Caco-2 (cell line): ENCODE measurements around the gene CHIT1. TPM values are rescaled to one million over a fixed set of nuclear protein-coding genes. Genes with fewer than 3 reads are reported as not detected.

Experiments
- BruUV-seq: library from RNA; stranded (reverse); fragments of 400-500 nt; replicated peaks from 2 replicates; lab custom pipeline; 2021; lab: Mats Ljungman, UMichigan
- CTCF ChIA-PET: fragments of 300-600 bp; sonication (Branson Sonifier 250); formaldehyde crosslinking; loops from one replicate; lab custom pipeline; 2022; ENCODE audit warnings: antibody characterized with exemption; lab: Charles Lee
- POLR2A ChIA-PET: fragments of 300-600 bp; sonication (Branson Sonifier 250); formaldehyde crosslinking; loops from one replicate; lab custom pipeline; 2022; ENCODE audit warnings: antibody characterized with exemption; lab: Charles Lee
- DNase-seq, 2 experiments: peaks; one replicate each; pipeline versions ENCODE4 v3.0.0 to v3.0.0-alpha.2; 2020 to 2022
- H3K27me3 ChIP-seq: replicated peaks from 2 replicates; pipeline ENCODE4 v1.6.0; 2011; ENCODE audit warnings: low read length; ENCODE audit not compliant: control insufficient read depth, insufficient read depth
- H3K36me3 ChIP-seq: 2 replicates; pipeline ENCODE4 v1.5.1; 2011; ENCODE audit warnings: low read length; ENCODE audit not compliant: control insufficient read depth, insufficient read depth
- H3K4me1 ChIP-seq: fragments of 250-450 bp; sonication (Bioruptor Pico); 2 replicates; pipeline ENCODE4 v1.5.1; 2020; ENCODE audit warnings: mild to moderate bottlenecking
- H3K4me3 ChIP-seq: 2 replicates; pipeline ENCODE4 v1.5.1; 2011; ENCODE audit warnings: low read depth, mild to moderate bottlenecking, control low read depth, low read length
- H3K9me3 ChIP-seq: fragments of 250-450 bp; sonication (Bioruptor Pico); 2 replicates; pipeline ENCODE4 v1.5.1; 2020; ENCODE audit warnings: mild to moderate bottlenecking, moderate library complexity
- H3K27ac Mint-ChIP-seq: one replicate; pipeline ENCODE4 v1.8.0; 2022; ENCODE audit warnings: mixed read lengths; ENCODE audit not compliant: unreplicated experiment
- H3K27me3 Mint-ChIP-seq: one replicate; pipeline ENCODE4 v1.8.0; 2022; ENCODE audit warnings: mixed read lengths; ENCODE audit not compliant: insufficient read depth, unreplicated experiment
- H3K36me3 Mint-ChIP-seq: one replicate; pipeline ENCODE4 v1.8.0; 2022; ENCODE audit warnings: mild to moderate bottlenecking, mixed read lengths; ENCODE audit not compliant: insufficient read depth, unreplicated experiment
- H3K4me1 Mint-ChIP-seq: one replicate; pipeline ENCODE4 v1.8.0; 2022; ENCODE audit warnings: low read depth, mixed read lengths; ENCODE audit not compliant: unreplicated experiment
- H3K4me3 Mint-ChIP-seq: one replicate; pipeline ENCODE4 v1.8.0; 2022; ENCODE audit warnings: mild to moderate bottlenecking, moderate library complexity, mixed read lengths; ENCODE audit not compliant: unreplicated experiment
- H3K9me3 Mint-ChIP-seq: one replicate; pipeline ENCODE4 v1.8.0; 2022; ENCODE audit warnings: mixed read lengths; ENCODE audit not compliant: unreplicated experiment
- CTCF ChIP-seq, 2 experiments: fragments of 200-600 bp in 1 of 2; IDR thresholded peaks; 1 replicate in 1 of 2; 2 replicates in 1 of 2; pipeline versions ENCODE4 v1.5.1 to v1.8.0; 2011 to 2022; ENCODE audit warnings: antibody characterized with exemption in 1 of 2, control low read depth in 1 of 2, inconsistent platforms in 1 of 2, low read depth in 1 of 2, low read length in 1 of 2, mild to moderate bottlenecking in 1 of 2, moderate library complexity in 1 of 2; ENCODE audit not compliant: insufficient read depth in 1 of 2, severe bottlenecking in 1 of 2, unreplicated experiment in 1 of 2
- intact Hi-C: fragments of 100-400 bp; cut with micrococcal nuclease; formaldehyde crosslinking; loops from one replicate; pipeline ENCODE4 v1.10.0; 2022; ENCODE audit not compliant: unreplicated experiment
- total RNA-seq: library from RNA; stranded (reverse); gene quantifications from 2 replicates; pipeline ENCODE4 v1.2.3, GENCODE V29; 2022

CHIT1 gene
- total RNA-seq, 1 experiment from 2014 or later, result not detected

GRCh38 chr1:203175237-203175826 lies 54.1 kb downstream of the CHIT1 start, which contains the start of gene MYBPH:
Gene MYBPH (minus strand): TSS chr1:203175826. CDS start chr1:203175755, 71 bp downstream.
- H3K4me3 Mint-ChIP-seq, result peak within 1 kb of the TSS; percentile 47
- no peaks in the 10 kb centered on the region for H3K36me3 ChIP-seq
- H3K27me3 ChIP-seq, result no peaks in the 10 kb centered on the region
- ChIA-PET POLR2A (no interaction called here), CTCF (no interaction called here)
- peaks cover 64% of the 10 kb centered on the region for H3K4me1 Mint-ChIP-seq
- no peak for TF ChIP-seq CTCF (IDR thresholded peaks at IDR 0.05; ENCODE audit: insufficient read depth in 1 of 2, low read depth in 1 of 2, low read length in 1 of 2, severe bottlenecking in 1 of 2, unreplicated experiment in 1 of 2)
- no peak for DNase-seq
- H3K36me3 Mint-ChIP-seq, result peaks cover 65% of the 10 kb centered on the region
- BruUV-seq, result no TSS peak
- H3K4me1 ChIP-seq, result peaks cover 78% of the 10 kb centered on the region
- intact Hi-C loops, result no loop called here
- peak within 1 kb of the TSS; percentile 95 for H3K27ac Mint-ChIP-seq
- no peaks in the 10 kb centered on the region for H3K27me3 Mint-ChIP-seq
- no peaks in the 10 kb centered on the region for H3K9me3 Mint-ChIP-seq
- no peak within 1 kb of the TSS for H3K4me3 ChIP-seq
- no peaks in the 10 kb centered on the region for H3K9me3 ChIP-seq

- Mint-ChIP-seq H3K36me3 (peaks cover 65% of the 10 kb centered on the region), H3K4me1 (peaks cover 63% of the 10 kb centered on the region), H3K4me3 (peak overlapping the region; percentile 47), H3K9me3 (no peaks in the 10 kb centered on the region), H3K27ac (peak overlapping the region; percentile 95), H3K27me3 (no peaks in the 10 kb centered on the region)
- CTCF ChIA-PET, result interaction anchor here (1.6 kb wide), 1 partner anchor 38 kb away, joined by 4 read pairs; no protein-coding TSS in a partner anchor
- no peak for TF ChIP-seq CTCF (IDR thresholded peaks at IDR 0.05; ENCODE audit: insufficient read depth in 1 of 2, low read depth in 1 of 2, low read length in 1 of 2, severe bottlenecking in 1 of 2, unreplicated experiment in 1 of 2)
- Histone ChIP-seq H3K27me3 (no peaks in the 10 kb centered on the region), H3K4me1 (peaks cover 78% of the 10 kb centered on the region), H3K4me3 (no peak overlapping the region), H3K9me3 (no peaks in the 10 kb centered on the region), H3K36me3 (no peaks in the 10 kb centered on the region)
- POLR2A ChIA-PET, result no interaction called here
- intact Hi-C loops, result loop anchor here (5.0 kb wide), 1 partner anchor 47 kb away; the partner anchor contains the start of gene ADORA1
- DNase-seq, result no peak
- no TSS peak for BruUV-seq
These were observed 55.0 kb downstream of the CHIT1 start for GRCh38 chr1:203174324-203174985.

- H3K4me1 ChIP-seq, result peaks cover 78% of the 10 kb centered on the region
- Mint-ChIP-seq H3K36me3 (peaks cover 59% of the 10 kb centered on the region), H3K27me3 (no peaks in the 10 kb centered on the region), H3K27ac (peak overlapping the region; percentile 95), H3K9me3 (no peaks in the 10 kb centered on the region), H3K4me1 (peaks cover 64% of the 10 kb centered on the region), H3K4me3 (no peak overlapping the region)
- DNase-seq, result no peak
- no peak for TF ChIP-seq CTCF (IDR thresholded peaks at IDR 0.05; ENCODE audit: insufficient read depth in 1 of 2, low read depth in 1 of 2, low read length in 1 of 2, severe bottlenecking in 1 of 2, unreplicated experiment in 1 of 2)
- POLR2A ChIA-PET, result no interaction called here
- H3K4me3 ChIP-seq, result no peak overlapping the region
- BruUV-seq, result no TSS peak
- CTCF ChIA-PET, result interaction anchor here (0.6 to 2.8 kb wide), 6 partner anchors 15 to 63 kb away, joined by 3 to 14 read pairs (median 4); no protein-coding TSS in a partner anchor
- H3K9me3 ChIP-seq, result no peaks in the 10 kb centered on the region
- no peaks in the 10 kb centered on the region for H3K27me3 ChIP-seq
- intact Hi-C loops, result loop anchor here (2.0 to 5.0 kb wide), 2 partner anchors 46 to 135 kb away; partner anchors contain the start of gene ADORA1
- no peaks in the 10 kb centered on the region for H3K36me3 ChIP-seq
These were observed 55.9 kb downstream of the CHIT1 start for GRCh38 chr1:203173566-203173965.
